Measurements from ENCODE around the gene BUB1.

- TF ChIP-seq SUZ12 (IDR thresholded peaks at IDR 0.05; ENCODE audit: extremely low read depth, insufficient read depth, insufficient read length) (no peak), YY1 (IDR thresholded peaks at IDR 0.05; ENCODE audit: insufficient read depth, insufficient read length) (no peak)
Measured at GRCh38 chr2:110638004-110638403, 39.9 kb downstream of the BUB1 start.

Measured in NT2/D1 (cell line).